Neural crest cell (in vitro differentiated cells): ENCODE results near the gene AANAT. TPM values are rescaled to one million over a fixed set of nuclear protein-coding genes. Genes with fewer than 3 reads are reported as not detected.
A peak's percentile ranks its signal among the peaks of the same experiment; 100 is the strongest.

Experiments
- DNase-seq: peaks from one replicate; pipeline ENCODE4 v3.0.0; 2021; ENCODE audit warnings: low read depth, mixed read lengths, low spot score
- H3K27ac Mint-ChIP-seq: one replicate; pipeline ENCODE4 v1.8.0; 2021; ENCODE audit warnings: mild to moderate bottlenecking, mixed read lengths; ENCODE audit not compliant: unreplicated experiment
- H3K27me3 Mint-ChIP-seq: 2 replicates; pipeline ENCODE4 v1.8.0; 2021; ENCODE audit warnings: low read depth, mild to moderate bottlenecking, mixed read lengths
- H3K36me3 Mint-ChIP-seq: 2 replicates; pipeline ENCODE4 v1.8.0; 2021; ENCODE audit warnings: low read depth, mild to moderate bottlenecking, mixed read lengths
- H3K4me1 Mint-ChIP-seq: 2 replicates; pipeline ENCODE4 v1.8.0; 2021; ENCODE audit warnings: mixed read lengths
- H3K4me3 Mint-ChIP-seq: one replicate; pipeline ENCODE4 v1.8.0; 2021; ENCODE audit warnings: mild to moderate bottlenecking, mixed read lengths
- H3K9me3 Mint-ChIP-seq: 2 replicates; pipeline ENCODE4 v1.8.0; 2021; ENCODE audit warnings: mixed read lengths
- CTCF ChIP-seq: fragments of 200-600 bp; sonication (generic); conservative IDR thresholded peaks from 2 replicates; pipeline ENCODE4 v1.5.0; 2021; ENCODE audit warnings: antibody characterized with exemption, mild to moderate bottlenecking
- total RNA-seq: library from RNA; stranded (reverse); gene quantifications from 2 replicates; pipeline ENCODE4 v1.2.1, GENCODE V29; 2021

AANAT gene
- total RNA-seq, 1 donor from 2014 or later = not detected

GRCh38 chr17:76497979-76498875 is 30.8 kb downstream of the AANAT start:
- Mint-ChIP-seq H3K4me3 (peak overlapping the region; percentile 70), H3K27me3 (peaks cover 49% of the 10 kb centered on the region), H3K9me3 (no peaks in the 10 kb centered on the region), H3K4me1 (peaks cover 19% of the 10 kb centered on the region), H3K27ac (no peak overlapping the region), H3K36me3 (no peaks in the 10 kb centered on the region)
- DNase-seq = peak; percentile 41
- no peak for TF ChIP-seq CTCF

GRCh38 chr17:76498876-76499251 is 31.5 kb downstream of the AANAT start:
- H3K4me3 Mint-ChIP-seq = no peak overlapping the region
- no peak overlapping the region for H3K27ac Mint-ChIP-seq
- no peaks in the 10 kb centered on the region for H3K36me3 Mint-ChIP-seq
- peaks cover 17% of the 10 kb centered on the region for H3K4me1 Mint-ChIP-seq
- H3K27me3 Mint-ChIP-seq = peaks cover 49% of the 10 kb centered on the region
- no peak for TF ChIP-seq CTCF
- no peak for DNase-seq
- no peaks in the 10 kb centered on the region for H3K9me3 Mint-ChIP-seq

- H3K4me1 Mint-ChIP-seq = peaks cover 17% of the 10 kb centered on the region
- H3K4me3 Mint-ChIP-seq = no peak overlapping the region
- no peak for DNase-seq
- H3K9me3 Mint-ChIP-seq = no peaks in the 10 kb centered on the region
- H3K27me3 Mint-ChIP-seq = peaks cover 52% of the 10 kb centered on the region
- H3K27ac Mint-ChIP-seq = no peak overlapping the region
- no peak for TF ChIP-seq CTCF
- no peaks in the 10 kb centered on the region for H3K36me3 Mint-ChIP-seq
These were observed 31.9 kb downstream of the AANAT start for GRCh38 chr17:76499267-76499667.

GRCh38 chr17:76500074-76500746 is 32.8 kb downstream of the AANAT start:
- Mint-ChIP-seq H3K4me1 (peaks cover 17% of the 10 kb centered on the region), H3K36me3 (no peaks in the 10 kb centered on the region), H3K9me3 (no peaks in the 10 kb centered on the region), H3K27ac (no peak overlapping the region), H3K27me3 (peaks cover 52% of the 10 kb centered on the region), H3K4me3 (peak overlapping the region; percentile 76)
- no peak for DNase-seq
- no peak for TF ChIP-seq CTCF

GRCh38 chr17:76500747-76501017 is 33.3 kb downstream of the AANAT start:
- no peak for DNase-seq
- no peak overlapping the region for H3K27ac Mint-ChIP-seq
- TF ChIP-seq CTCF = no peak
- peak overlapping the region; percentile 76 for H3K4me3 Mint-ChIP-seq
- peaks cover 17% of the 10 kb centered on the region for H3K4me1 Mint-ChIP-seq
- no peaks in the 10 kb centered on the region for H3K9me3 Mint-ChIP-seq
- H3K27me3 Mint-ChIP-seq = peaks cover 52% of the 10 kb centered on the region
- no peaks in the 10 kb centered on the region for H3K36me3 Mint-ChIP-seq
